MM.1S (cell line): ENCODE measurements around the gene RUBCN.
"Not testable (repeated sequence)": the region's sequence is repeated elsewhere in the genome, so short reads cannot be mapped to it uniquely, and the experiment has no call there.

ENCODE experiments used
- CTCF ChIP-seq: fragments of 300-600 bp; sonication (generic); IDR thresholded peaks from 2 replicates; pipeline ENCODE4 v1.5.1; 2016; ENCODE audit warnings: antibody characterized with exemption, low read length, mixed read lengths
- EZH2 ChIP-seq: fragments of 300-600 bp; sonication (generic); optimal IDR thresholded peaks from 2 replicates; pipeline ENCODE3; 2017; ENCODE audit warnings: low read depth, mild to moderate bottlenecking, antibody characterized with exemption, low read length, mixed read lengths
- EZH2phosphoT487 ChIP-seq: fragments of 300-600 bp; sonication (generic); IDR thresholded peaks from 2 replicates; pipeline ENCODE4 v1.6.1; 2018; ENCODE audit warnings: antibody characterized with exemption, low read length

GRCh38 chr3:197657541-197658292 lies 79.0 kb downstream of the RUBCN start:
- not testable (repeated sequence) for TF ChIP-seq CTCF, EZH2phosphoT487, EZH2
